Activated B cell treated with CpG ODN at 0.5 μM for 24 hours (primary cell): ENCODE results near the gene PRKCE. TPM values are rescaled to one million over a fixed set of nuclear protein-coding genes. Genes with fewer than 3 reads are reported as not detected.

ENCODE experiments used
- ATAC-seq: fragments of 200-7000 bp; cut with Tn5 transposase; one replicate; pipeline ENCODE4 v1.10.0; 2021; ENCODE audit warnings: low read depth, mild to moderate bottlenecking, moderate library complexity
- CTCF ChIA-PET: fragments of 350-600 bp; sonication (Branson Sonifier 250); formaldehyde crosslinking; loops from one replicate; lab custom pipeline; 2021; ENCODE audit warnings: antibody characterized with exemption; lab: Charles Lee
- POLR2A ChIA-PET: fragments of 350-600 bp; sonication (Branson Sonifier 250); formaldehyde crosslinking; loops from one replicate; lab custom pipeline; 2021; ENCODE audit warnings: antibody characterized with exemption; lab: Charles Lee
- DNase-seq: peaks from one replicate; pipeline ENCODE4 v3.0.0; 2022
- H3K27ac Mint-ChIP-seq: one replicate; pipeline ENCODE4 v1.8.0; 2020; ENCODE audit warnings: mixed read lengths
- H3K27me3 Mint-ChIP-seq: one replicate; pipeline ENCODE4 v1.8.0; 2021; ENCODE audit warnings: mixed read lengths
- H3K36me3 Mint-ChIP-seq: one replicate; pipeline ENCODE4 v1.8.0; 2021; ENCODE audit warnings: low read depth, mixed read lengths
- H3K4me1 Mint-ChIP-seq: one replicate; pipeline ENCODE4 v1.8.0; 2021; ENCODE audit warnings: mixed read lengths
- H3K4me3 Mint-ChIP-seq: one replicate; pipeline ENCODE4 v1.8.0; 2020; ENCODE audit warnings: mild to moderate bottlenecking, mixed read lengths
- H3K9me3 Mint-ChIP-seq: one replicate; pipeline ENCODE4 v1.8.0; 2020; ENCODE audit warnings: mixed read lengths
- intact Hi-C: fragments of 100-400 bp; cut with micrococcal nuclease; formaldehyde crosslinking; loops from one replicate; pipeline ENCODE4 v1.15.1; 2024
- total RNA-seq: library from RNA; stranded (reverse); gene quantifications from 2 replicates; pipeline ENCODE4 v1.2.3, GENCODE V29; 2022
- TF ChIP-seq, protein P1 (sequence below): fragments of 200-600 bp; IDR thresholded peaks from one replicate; pipeline ENCODE4 v1.8.0; 2022; ENCODE audit warnings: antibody characterized with exemption, mild to moderate bottlenecking

Gene PRKCE
- total RNA-seq, 1 donor from 2014 or later = 53.8 TPM

DNA sequence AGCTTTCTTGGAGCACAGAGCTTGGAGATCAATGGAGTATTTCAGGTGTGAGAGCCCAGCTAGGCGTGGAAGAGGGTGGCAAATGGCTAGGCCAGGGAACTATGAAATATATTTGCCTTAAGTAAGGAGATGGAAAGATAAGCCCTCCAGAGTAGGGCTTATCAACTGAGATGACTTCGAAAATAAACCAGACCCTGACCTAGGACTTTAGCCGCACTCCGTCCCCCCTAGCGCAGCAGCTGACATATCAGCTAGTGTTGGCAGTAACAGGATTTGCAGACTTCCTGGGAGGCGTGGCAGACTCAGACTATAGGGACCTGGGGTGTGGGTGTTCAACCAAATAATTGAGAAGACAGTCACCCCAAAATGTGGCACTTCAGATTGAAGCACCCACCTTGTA lies 518.0 kb downstream of the PRKCE start:
- H3K27me3 Mint-ChIP-seq = no peaks in the 10 kb centered on the region
- H3K36me3 Mint-ChIP-seq = peaks cover 54% of the 10 kb centered on the region
- CTCF ChIA-PET = no interaction called here
- no peak overlapping the region for H3K4me3 Mint-ChIP-seq
- no peaks in the 10 kb centered on the region for H3K9me3 Mint-ChIP-seq
- intact Hi-C loops = no loop called here
- POLR2A ChIA-PET = no interaction called here
- no peak for ATAC-seq
- H3K27ac Mint-ChIP-seq = no peak overlapping the region
- DNase-seq = no peak
- TF ChIP-seq, protein P1, sequence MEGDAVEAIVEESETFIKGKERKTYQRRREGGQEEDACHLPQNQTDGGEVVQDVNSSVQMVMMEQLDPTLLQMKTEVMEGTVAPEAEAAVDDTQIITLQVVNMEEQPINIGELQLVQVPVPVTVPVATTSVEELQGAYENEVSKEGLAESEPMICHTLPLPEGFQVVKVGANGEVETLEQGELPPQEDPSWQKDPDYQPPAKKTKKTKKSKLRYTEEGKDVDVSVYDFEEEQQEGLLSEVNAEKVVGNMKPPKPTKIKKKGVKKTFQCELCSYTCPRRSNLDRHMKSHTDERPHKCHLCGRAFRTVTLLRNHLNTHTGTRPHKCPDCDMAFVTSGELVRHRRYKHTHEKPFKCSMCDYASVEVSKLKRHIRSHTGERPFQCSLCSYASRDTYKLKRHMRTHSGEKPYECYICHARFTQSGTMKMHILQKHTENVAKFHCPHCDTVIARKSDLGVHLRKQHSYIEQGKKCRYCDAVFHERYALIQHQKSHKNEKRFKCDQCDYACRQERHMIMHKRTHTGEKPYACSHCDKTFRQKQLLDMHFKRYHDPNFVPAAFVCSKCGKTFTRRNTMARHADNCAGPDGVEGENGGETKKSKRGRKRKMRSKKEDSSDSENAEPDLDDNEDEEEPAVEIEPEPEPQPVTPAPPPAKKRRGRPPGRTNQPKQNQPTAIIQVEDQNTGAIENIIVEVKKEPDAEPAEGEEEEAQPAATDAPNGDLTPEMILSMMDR = no peak
- no peaks in the 10 kb centered on the region for H3K4me1 Mint-ChIP-seq

DNA sequence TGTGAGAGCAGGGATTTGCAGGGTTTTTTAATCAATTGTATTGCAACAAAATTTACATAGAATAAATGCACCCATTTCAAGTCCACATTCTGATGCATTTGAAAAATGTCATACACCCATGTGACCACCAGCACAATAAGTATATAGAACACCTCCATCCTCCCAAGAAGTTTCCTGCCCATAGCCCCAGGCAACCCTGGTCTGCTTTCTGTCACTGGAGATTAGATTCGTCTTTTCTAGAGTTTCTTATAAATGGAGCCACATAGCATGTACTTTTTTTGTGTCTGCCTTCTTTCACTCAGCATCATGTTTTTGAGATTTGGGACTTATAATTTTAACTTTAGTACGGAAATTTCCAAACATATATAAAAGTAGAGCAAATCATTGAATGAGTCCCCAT lies 518.6 kb downstream of the PRKCE start:
- H3K27me3 Mint-ChIP-seq = no peaks in the 10 kb centered on the region
- ChIA-PET POLR2A (no interaction called here), CTCF (no interaction called here)
- H3K27ac Mint-ChIP-seq = no peak overlapping the region
- no peak overlapping the region for H3K4me3 Mint-ChIP-seq
- no peaks in the 10 kb centered on the region for H3K9me3 Mint-ChIP-seq
- TF ChIP-seq, protein P1 = no peak
- H3K36me3 Mint-ChIP-seq = peaks cover 51% of the 10 kb centered on the region
- intact Hi-C loops = no loop called here
- ATAC-seq (no peak), DNase-seq (no peak)
- H3K4me1 Mint-ChIP-seq = no peaks in the 10 kb centered on the region

DNA sequence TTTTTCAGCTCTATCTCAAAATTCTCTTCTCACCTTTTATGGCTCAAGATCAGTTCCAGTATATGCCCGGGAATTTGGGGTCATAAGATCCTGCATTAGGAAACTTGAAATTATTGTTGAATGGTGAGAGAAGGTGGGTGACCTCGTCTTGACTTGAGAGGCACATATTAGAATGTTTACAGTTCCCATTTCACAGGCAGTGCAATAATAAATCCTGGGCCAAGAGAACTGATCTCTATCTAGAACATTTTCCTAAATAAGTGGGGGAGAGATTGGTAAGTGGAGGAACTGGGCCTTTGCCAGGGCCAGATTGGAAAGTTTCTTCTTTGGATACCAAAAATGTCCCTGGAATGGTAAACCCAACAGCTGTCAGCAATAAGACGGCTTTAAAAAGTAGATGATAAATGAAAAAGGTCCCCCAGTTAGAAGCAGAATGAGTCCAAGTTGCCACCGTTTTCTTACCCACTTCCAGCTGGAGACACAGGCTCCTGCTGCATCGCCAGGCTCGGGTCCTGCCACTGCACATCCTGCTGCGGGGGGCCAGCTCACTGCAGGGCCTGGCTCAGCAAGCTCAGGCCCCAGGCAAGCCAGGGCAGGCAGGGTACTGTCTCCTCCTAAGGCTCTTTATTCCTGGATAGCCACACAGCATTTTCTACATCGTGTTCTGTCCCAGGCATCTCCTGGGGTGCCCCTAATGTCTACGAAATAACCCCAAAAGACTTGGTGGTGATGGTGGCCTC lies 519.3 kb downstream of the PRKCE start:
- ATAC-seq (no peak), DNase-seq (no peak)
- Mint-ChIP-seq H3K9me3 (no peaks in the 10 kb centered on the region), H3K4me3 (no peak overlapping the region), H3K27me3 (no peaks in the 10 kb centered on the region), H3K36me3 (peaks cover 47% of the 10 kb centered on the region), H3K27ac (no peak overlapping the region), H3K4me1 (no peaks in the 10 kb centered on the region)
- CTCF ChIA-PET = no interaction called here
- intact Hi-C loops = no loop called here
- POLR2A ChIA-PET = no interaction called here
- TF ChIP-seq, protein P1 = no peak

DNA sequence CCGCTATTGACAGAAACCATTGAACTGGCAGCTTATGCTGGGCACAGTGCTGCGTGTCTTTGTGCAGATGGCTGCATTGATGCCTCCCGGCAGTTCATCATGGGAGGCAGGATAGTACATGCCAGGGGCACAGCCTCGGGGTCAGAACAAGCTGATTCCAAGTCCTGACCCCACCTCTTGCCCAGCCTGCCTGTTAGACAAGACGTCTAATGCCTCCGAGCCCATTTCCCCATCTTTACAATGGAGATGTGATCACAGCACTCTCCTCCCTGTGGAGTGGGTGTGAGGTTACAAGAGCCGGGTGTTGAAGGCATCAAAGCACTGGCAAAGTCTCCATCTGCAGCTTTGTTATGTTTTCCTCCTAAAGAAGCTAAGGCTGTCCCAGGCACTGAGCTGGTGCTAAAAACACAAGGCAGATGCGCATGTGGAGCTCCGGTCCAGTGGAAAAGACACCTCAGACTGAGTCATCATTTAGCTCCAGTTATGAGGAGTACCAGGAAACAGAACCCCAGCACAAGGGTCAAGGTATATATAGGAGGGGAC lies 520.0 kb downstream of the PRKCE start:
- POLR2A ChIA-PET = no interaction called here
- ATAC-seq = no peak

DNA sequence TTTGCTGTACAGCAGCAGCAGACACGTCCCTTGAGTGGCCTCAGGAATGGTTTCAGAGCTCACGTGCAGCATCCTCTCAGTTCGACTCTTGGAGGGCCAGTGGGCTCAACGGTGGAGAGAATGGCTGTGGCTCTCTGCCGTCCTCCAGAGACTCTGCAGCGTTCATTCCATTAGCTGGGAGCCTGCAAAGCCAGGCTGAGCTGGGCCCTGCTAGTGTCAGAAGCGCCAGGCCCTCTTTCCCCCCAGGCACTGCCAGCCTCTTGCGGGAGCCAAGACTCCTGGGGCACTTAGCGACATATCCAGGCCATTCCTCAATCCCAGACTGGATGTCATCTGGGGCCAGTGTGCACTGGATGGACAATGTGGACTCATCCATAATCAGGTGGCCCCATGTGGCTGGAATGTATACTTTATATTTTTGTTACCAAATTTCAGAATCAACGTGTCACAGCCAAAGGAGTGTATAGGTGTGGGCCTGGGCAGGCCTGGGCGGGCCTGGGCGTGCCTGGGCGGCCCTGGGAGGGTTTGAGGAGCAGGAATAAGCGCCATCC lies 520.6 kb downstream of the PRKCE start:
- H3K27me3 Mint-ChIP-seq = no peaks in the 10 kb centered on the region
- no peak for ATAC-seq
- CTCF ChIA-PET = no interaction called here
- no peaks in the 10 kb centered on the region for H3K9me3 Mint-ChIP-seq
- POLR2A ChIA-PET = no interaction called here
- intact Hi-C loops = no loop called here
- H3K36me3 Mint-ChIP-seq = peaks cover 48% of the 10 kb centered on the region
- no peak for DNase-seq
- no peak overlapping the region for H3K27ac Mint-ChIP-seq
- H3K4me1 Mint-ChIP-seq = no peaks in the 10 kb centered on the region
- H3K4me3 Mint-ChIP-seq = no peak overlapping the region
- TF ChIP-seq, protein P1 = no peak

More for the DNA sequence above, 520.0 kb downstream of the PRKCE start:
- H3K27ac Mint-ChIP-seq = no peak overlapping the region
- no peaks in the 10 kb centered on the region for H3K27me3 Mint-ChIP-seq
- no peaks in the 10 kb centered on the region for H3K9me3 Mint-ChIP-seq
- H3K4me3 Mint-ChIP-seq = no peak overlapping the region
- no peak for DNase-seq
- intact Hi-C loops = no loop called here
- no peaks in the 10 kb centered on the region for H3K4me1 Mint-ChIP-seq
- TF ChIP-seq, protein P1 = no peak
- peaks cover 44% of the 10 kb centered on the region for H3K36me3 Mint-ChIP-seq
- CTCF ChIA-PET = no interaction called here
